Body of pancreas (tissue), 4 donors: ENCODE data around the gene XDH. TPM values are rescaled to one million over a fixed set of nuclear protein-coding genes. Genes with fewer than 3 reads are reported as not detected.

ENCODE experiments used
- ATAC-seq: fragments of 150-250 bp; one replicate; pipeline ENCODE4 v1.9.1; 2016
- DNase-seq, 4 donors: peaks; one replicate each; pipeline ENCODE4 v3.0.0-alpha.2; 2019
- H3K27ac ChIP-seq, 4 donors: fragments of 200-600 bp; sonication (generic); 1 replicate in 3 of 4; 2 replicates in 1 of 4; pipeline versions ENCODE4 v1.5.1 to v1.6.1; 2016 to 2019; ENCODE audit warnings: mild to moderate bottlenecking in 1 of 4, mixed read lengths in 1 of 4, moderate library complexity in 1 of 4
- H3K27me3 ChIP-seq, 2 donors: fragments of 200-600 bp; sonication (generic); one replicate each; pipeline ENCODE4 v1.6.0; 2016; ENCODE audit warnings: mild to moderate bottlenecking in 1 of 2
- H3K36me3 ChIP-seq, 2 donors: fragments of 200-600 bp; sonication (generic); replicated peaks in 1 of 2; 2 replicates each; pipeline ENCODE4 v1.5.1; 2016; ENCODE audit warnings: low read depth in 2 of 2; ENCODE audit not compliant: insufficient read depth in 1 of 2
- H3K4me1 ChIP-seq: fragments of 200-600 bp; sonication (generic); one replicate; pipeline ENCODE4 v1.6.0; 2016
- H3K4me3 ChIP-seq, 2 donors: fragments of 200-600 bp; sonication (generic); 1 replicate in 1 of 2; 2 replicates in 1 of 2; pipeline ENCODE4 v1.5.1; 2016 to 2019
- H3K9me3 ChIP-seq, 3 donors: fragments of 200-600 bp; sonication (generic); 1 replicate in 2 of 3; 2 replicates in 1 of 3; pipeline ENCODE4 v1.5.1; 2016
- CTCF ChIP-seq, 7 experiments: fragments of 450-650 bp in 4 of 7; fragments of 200-600 bp in 3 of 7; sonication (generic) in 3 of 7; IDR thresholded peaks; one replicate each; pipeline ENCODE4 v1.5.1; 2016 to 2019; ENCODE audit warnings: antibody characterized with exemption in 7 of 7
- POLR2A ChIP-seq, 3 donors: fragments of 450-650 bp; IDR thresholded peaks; one replicate each; pipeline ENCODE4 v1.6.1; 2016; ENCODE audit warnings: antibody characterized with exemption in 3 of 3, mild to moderate bottlenecking in 2 of 3
- WGBS, 2 donors: methylation state at CpG; one replicate each; pipeline ENCODE4 v1.1.5; 2017; 5-methylcytosine and 5-hydroxymethylcytosine counted together
- intact Hi-C: fragments of 100-400 bp; cut with DNase I; formaldehyde crosslinking; loops from one replicate; pipeline ENCODE4 v1.15.1; 2023
- total RNA-seq, 2 donors: library from RNA; depleted of rRNA; stranded (reverse); fragments of >200 nt; gene quantifications; one replicate each; pipeline ENCODE4 v1.1.0, GENCODE V29; 2016

XDH gene
- total RNA-seq: 1 to 10 TPM in 1 of 2 donors, under 1 TPM in 1; 0.78 to 4.9 TPM

DNA sequence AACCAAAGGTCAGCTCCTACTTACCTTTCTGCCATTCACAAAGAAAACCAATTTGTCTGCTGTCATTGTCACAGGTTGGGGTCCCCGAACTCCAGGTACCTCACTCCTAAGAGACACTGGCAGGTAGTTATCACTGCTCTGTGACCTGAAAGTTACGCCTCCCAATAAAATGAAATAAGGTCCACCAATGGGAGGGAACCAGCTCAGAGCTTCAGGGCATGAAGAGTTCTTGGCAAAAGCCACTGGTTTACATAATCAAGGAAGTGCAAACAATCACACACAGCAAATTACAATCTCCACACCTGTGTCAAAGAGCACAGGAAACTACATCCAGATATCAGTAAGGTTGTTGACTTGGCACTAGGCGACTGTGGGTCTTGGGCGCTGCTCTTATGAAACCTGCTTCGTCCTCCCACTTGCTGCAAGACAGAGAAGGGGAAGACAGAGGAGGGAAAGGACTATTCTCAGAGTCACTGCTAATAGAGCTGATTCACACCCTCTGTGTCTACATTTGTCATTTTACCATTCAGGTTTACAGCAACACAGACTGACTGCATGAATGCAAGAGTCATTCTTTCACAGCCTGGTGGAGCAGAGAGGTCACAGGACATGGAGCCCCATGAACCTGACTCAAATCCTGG is at the start of gene XDH:
Gene XDH, minus strand, starts transcription at position 142 of the 641 bp plus-strand sequence. Its CDS starts 76 bp downstream, at position 66.
- TF ChIP-seq POLR2A (IDR thresholded peaks at IDR 0.05) (no peak), CTCF (IDR thresholded peaks at IDR 0.05) (peak in 1 of 7 experiments; percentile 1)
- H3K9me3 ChIP-seq: no peaks in the 10 kb centered on the region
- H3K27ac ChIP-seq: peak within 1 kb of the TSS in 2 of 4 donors; percentile 19 to 23
- H3K36me3 ChIP-seq: no peaks in the 10 kb centered on the region
- no peak within 1 kb of the TSS for H3K4me3 ChIP-seq
- ATAC-seq: peak; percentile 87
- peak in 3 of 4 donors; percentile 27 to 59 (median 57) for DNase-seq
- no peaks in the 10 kb centered on the region for H3K27me3 ChIP-seq
- 21 to 30% methylated on average over 4 to 5 of the region's 5 CpGs for WGBS, 2 donors
- H3K4me1 ChIP-seq: peaks cover 19% of the 10 kb centered on the region
- intact Hi-C loops: no loop called here

- Histone ChIP-seq H3K27ac (no peak overlapping the region), H3K27me3 (no peaks in the 10 kb centered on the region), H3K4me3 (no peak overlapping the region), H3K36me3 (no peaks in the 10 kb centered on the region), H3K9me3 (peaks cover 0 to 25% (median 0%) of the 10 kb centered on the region in 3 donors), H3K4me1 (no peaks in the 10 kb centered on the region)
- 48 to 100% methylated on average over 1 to 4 of the region's 4 CpGs for WGBS, 2 donors
- no peak for DNase-seq
- ATAC-seq: no peak
- intact Hi-C loops: no loop called here
- no peak for TF ChIP-seq POLR2A (IDR thresholded peaks at IDR 0.05)
- no peak for TF ChIP-seq CTCF (IDR thresholded peaks at IDR 0.05)
These were observed 43.1 kb upstream of the XDH start for GRCh38 chr2:31457651-31458050.

GRCh38 chr2:31446848-31447247 is 32.3 kb upstream of the XDH start:
- no peaks in the 10 kb centered on the region for H3K36me3 ChIP-seq
- intact Hi-C loops: no loop called here
- no peak overlapping the region for H3K4me3 ChIP-seq
- TF ChIP-seq CTCF (IDR thresholded peaks at IDR 0.05) (no peak), POLR2A (IDR thresholded peaks at IDR 0.05) (no peak)
- 51 to 59% methylated on average over 3 of the region's 3 CpGs for WGBS, 2 donors
- H3K27ac ChIP-seq: no peak overlapping the region
- no peaks in the 10 kb centered on the region for H3K27me3 ChIP-seq
- DNase-seq (no peak), ATAC-seq (no peak)
- peaks cover 0 to 8% (median 0%) of the 10 kb centered on the region in 3 donors for H3K9me3 ChIP-seq
- H3K4me1 ChIP-seq: no peaks in the 10 kb centered on the region

DNA sequence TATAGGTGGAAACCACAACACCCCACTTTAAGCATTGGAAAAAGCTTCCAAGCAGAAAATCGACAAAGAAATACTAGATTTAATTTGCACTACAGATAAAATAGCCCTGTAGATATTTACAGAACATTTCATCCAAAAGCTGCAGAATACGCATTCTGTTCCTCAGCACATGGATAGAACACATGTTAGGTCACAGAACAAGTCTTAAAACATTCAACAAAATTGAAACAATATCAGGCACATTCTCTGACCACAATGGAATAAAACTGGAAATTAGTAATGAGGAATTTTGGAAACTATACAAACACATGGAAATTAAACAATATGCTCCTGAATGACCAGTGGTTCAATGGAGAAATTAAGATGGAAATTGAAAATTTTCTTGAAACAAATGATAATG is 27.8 kb upstream of the XDH start:
- 66 to 78% methylated on average over 2 of the region's 2 CpGs for WGBS, 2 donors
- no peak overlapping the region for H3K4me3 ChIP-seq
- H3K27ac ChIP-seq: no peak overlapping the region
- no peak for TF ChIP-seq POLR2A (IDR thresholded peaks at IDR 0.05)
- TF ChIP-seq CTCF (IDR thresholded peaks at IDR 0.05): no peak
- no peaks in the 10 kb centered on the region for H3K9me3 ChIP-seq
- H3K36me3 ChIP-seq: no peaks in the 10 kb centered on the region
- intact Hi-C loops: no loop called here
- no peaks in the 10 kb centered on the region for H3K4me1 ChIP-seq
- ATAC-seq: no peak
- no peak for DNase-seq
- no peaks in the 10 kb centered on the region for H3K27me3 ChIP-seq

GRCh38 chr2:31440764-31441163 is 26.2 kb upstream of the XDH start:
- H3K36me3 ChIP-seq: no peaks in the 10 kb centered on the region
- no peaks in the 10 kb centered on the region for H3K27me3 ChIP-seq
- H3K4me1 ChIP-seq: no peaks in the 10 kb centered on the region
- 20 to 30% methylated on average over 2 of the region's 2 CpGs for WGBS, 2 donors
- H3K9me3 ChIP-seq: no peaks in the 10 kb centered on the region
- no peak for DNase-seq
- no peak overlapping the region for H3K27ac ChIP-seq
- ATAC-seq: no peak
- intact Hi-C loops: no loop called here
- no peak overlapping the region for H3K4me3 ChIP-seq
- no peak for TF ChIP-seq POLR2A (IDR thresholded peaks at IDR 0.05)
- TF ChIP-seq CTCF (IDR thresholded peaks at IDR 0.05): no peak
